GM19372 (cell line): Measurements from ENCODE around the gene SNX9.
"Not testable (repeated sequence)": the region's sequence is repeated elsewhere in the genome, so short reads cannot be mapped to it uniquely, and the experiment has no call there.

Source experiments
- ATAC-seq: cut with Tn5 transposase; IDR thresholded peaks from one replicate; pipeline ENCODE4 v1.9.1; 2021; ENCODE audit warnings: mild to moderate bottlenecking, low read depth, moderate library complexity; ENCODE audit not compliant: unreplicated experiment

Gene SNX9

DNA sequence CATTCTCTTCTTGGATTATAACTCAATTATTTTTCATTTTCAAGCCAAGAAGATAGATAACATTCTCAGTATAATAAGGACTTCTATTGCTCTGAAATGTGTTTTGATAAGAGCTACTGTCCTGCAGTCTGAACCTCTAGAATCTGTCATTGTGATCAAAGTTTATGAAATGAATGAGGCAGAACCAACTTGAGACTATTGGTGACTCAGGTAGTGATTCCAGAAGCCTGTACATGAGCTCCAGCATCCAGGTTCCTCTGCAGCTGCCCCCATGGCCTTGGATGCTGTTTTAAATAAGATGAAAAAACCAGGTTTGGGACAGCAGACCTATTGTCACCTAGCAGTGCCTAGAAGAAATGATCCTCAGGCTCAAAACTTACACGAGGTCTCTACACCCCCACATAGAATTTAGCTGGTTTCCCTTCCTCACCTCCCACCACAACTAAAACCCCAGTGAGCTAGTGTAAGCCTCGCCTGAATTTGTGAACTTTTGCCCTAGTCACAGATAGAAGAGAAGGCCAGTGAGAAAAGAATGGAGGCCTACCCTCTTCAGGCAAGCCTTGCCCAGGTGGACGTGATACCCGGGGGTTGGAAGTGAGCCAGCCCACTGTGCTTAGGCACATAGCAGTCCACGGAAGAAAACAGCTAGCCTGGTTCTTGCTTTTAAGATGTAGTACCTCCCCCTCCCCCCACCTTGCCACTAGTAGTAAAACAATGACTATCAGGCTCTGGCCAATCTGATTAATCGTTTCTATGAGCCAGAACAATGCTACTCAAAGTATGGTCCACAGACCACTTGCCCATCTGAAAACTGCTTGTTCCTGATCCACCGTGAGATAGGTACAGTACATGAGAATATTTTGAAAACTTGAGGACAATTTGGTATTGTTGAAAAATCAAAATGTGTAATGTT lies 85.6 kb downstream of the SNX9 start:
- peak; percentile 76 for ATAC-seq

DNA sequence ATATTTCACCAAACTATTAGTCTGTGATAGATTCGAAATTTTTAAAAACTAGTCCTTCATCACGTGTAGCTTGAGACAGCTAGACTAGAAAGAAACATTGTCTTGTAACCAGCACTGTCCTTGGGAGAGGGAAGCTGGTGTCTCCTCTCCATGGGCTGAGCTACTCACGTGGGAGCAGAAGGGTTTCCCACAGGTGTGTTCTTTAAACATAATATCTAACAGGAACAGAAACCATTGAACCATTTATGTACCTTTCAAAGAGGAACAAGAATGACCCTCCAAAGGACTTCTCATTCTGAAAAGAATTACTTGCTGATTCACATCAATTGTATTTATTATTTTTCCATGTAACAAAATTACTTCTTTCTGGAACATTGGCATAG lies 86.2 kb downstream of the SNX9 start:
- ATAC-seq, result no peak

DNA sequence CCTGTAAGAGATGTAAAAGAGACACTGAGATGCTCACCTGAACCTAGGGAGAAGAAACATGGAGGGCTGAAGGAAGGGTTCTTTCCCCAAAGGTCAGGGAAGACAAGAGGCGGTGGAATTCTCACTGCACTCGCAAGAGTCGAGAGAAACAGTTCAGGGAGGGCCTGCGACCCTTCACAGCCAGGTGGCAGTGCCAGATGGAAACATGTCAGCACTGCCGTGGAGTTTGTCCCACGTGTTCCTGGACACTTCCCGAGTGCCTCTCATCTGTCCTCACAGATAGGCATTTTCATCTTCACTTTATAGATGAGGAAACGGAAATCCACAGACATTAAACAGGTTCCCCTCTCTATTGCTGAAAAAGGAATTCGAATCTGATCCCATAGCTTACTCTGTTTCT lies 88.2 kb downstream of the SNX9 start:
- no peak for ATAC-seq

- ATAC-seq, result no peak
Measured at GRCh38 chr6:157911786-157912185, 88.7 kb downstream of the SNX9 start.

GRCh38 chr6:157912326-157912725 lies 89.3 kb downstream of the SNX9 start:
- ATAC-seq, result no peak

- ATAC-seq, result no peak
Measured at GRCh38 chr6:157921685-157922367, 98.8 kb downstream of the SNX9 start.

GRCh38 chr6:157925771-157926170 lies 102.7 kb downstream of the SNX9 start:
- ATAC-seq, result no peak

DNA sequence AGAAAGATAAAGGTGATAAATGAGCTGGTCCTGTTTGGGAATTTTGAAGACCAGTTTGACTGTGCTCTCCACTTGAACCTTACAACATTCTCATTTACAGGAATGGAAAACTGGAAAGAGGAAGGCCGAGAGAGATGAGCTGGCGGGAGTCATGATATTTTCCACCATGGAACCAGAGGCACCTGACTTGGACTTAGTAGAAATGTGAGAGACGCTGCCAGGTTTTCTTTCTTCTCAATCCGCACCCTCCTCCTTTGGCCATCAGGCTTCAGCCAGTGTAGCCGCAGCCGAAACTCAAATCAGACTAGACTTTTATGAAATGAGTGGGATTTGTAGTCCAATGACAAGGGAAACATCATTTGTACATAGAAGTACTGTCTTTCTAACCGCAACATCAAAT lies 104.0 kb downstream of the SNX9 start:
- no peak for ATAC-seq

GRCh38 chr6:157928428-157928827 lies 105.4 kb downstream of the SNX9 start:
- no peak for ATAC-seq

- no peak for ATAC-seq
Measured at GRCh38 chr6:157929076-157929475, 106.0 kb downstream of the SNX9 start.

DNA sequence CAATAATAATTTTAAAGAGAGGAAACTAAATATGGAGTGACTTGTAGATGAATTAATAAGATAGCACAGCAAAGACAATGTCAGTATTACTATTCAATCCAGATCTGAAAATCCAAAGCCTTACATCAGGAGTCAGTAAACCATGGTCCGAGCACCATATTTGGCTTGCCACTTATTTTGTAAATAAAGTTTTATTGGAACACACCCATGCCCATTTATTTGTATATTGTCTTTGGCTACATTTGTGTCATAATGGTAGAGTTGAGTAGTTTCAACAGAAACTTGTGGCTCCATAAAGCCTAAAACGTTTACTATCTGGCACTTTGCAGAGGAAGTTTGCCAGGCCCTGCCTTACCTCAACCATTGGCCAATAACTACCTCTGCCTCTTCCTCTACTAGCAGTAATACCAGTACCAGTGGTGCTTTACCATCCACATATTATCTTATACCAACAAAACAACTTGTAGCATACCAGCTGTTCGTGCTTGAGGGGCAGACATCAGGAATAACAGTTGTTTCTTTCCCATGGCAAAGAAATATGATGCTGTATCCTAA lies 106.8 kb downstream of the SNX9 start:
- no peak for ATAC-seq

DNA sequence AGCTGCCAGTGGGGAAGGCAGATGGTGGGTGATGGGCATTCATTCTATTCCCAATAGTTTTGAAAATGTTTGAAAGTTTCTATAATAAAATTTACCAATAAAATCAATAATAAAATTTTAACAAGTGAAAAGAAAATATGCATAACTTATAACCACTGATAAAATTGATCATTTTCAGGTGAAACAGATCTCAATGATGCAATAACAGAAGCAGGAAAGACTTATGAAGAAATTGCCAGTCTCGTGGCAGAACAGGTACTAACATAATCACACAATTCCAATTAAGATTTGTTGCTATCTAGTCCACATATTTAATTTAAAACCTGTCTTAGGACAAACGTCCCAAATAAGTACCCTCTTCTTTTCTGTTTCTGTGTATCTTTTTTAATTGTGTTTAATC lies 112.7 kb downstream of the SNX9 start:
- no peak for ATAC-seq

- no peak for ATAC-seq
Measured at GRCh38 chr6:157937318-157937717, 114.3 kb downstream of the SNX9 start.

- no peak for ATAC-seq
Measured at GRCh38 chr6:157937916-157938315, 114.9 kb downstream of the SNX9 start.

GRCh38 chr6:157940375-157941036 lies 117.5 kb downstream of the SNX9 start:
- not testable (repeated sequence) for ATAC-seq

- ATAC-seq, result no peak
Measured at GRCh38 chr6:157941101-157941863, 118.2 kb downstream of the SNX9 start.

DNA sequence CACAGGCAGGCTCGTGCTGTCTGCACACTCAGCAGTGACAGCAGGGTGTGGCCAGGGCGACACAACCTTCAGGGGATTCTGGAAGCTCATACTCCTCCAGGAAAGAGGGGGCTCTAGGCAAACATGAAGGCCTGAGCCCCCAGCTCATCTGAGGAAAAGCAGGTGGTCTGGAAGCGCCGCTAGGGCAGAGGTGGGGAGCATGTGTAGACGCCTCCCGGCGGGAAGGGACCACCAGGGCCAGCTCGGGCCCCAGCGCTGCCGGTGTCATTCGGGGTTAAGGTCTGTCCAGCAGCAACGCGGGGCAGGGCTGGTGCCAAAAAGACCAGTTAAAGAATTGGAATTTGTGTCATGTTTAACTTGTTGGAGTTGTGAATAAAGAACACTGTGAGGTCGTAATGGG lies 119.3 kb downstream of the SNX9 start:
- no peak for ATAC-seq

- ATAC-seq, result no peak
Measured at GRCh38 chr6:157943249-157943963, 120.4 kb downstream of the SNX9 start.

GRCh38 chr6:157943964-157944283 lies 120.9 kb downstream of the SNX9 start:
- ATAC-seq, result no peak
